CD4-positive, alpha-beta T cell (primary cell): ENCODE data around the gene OR8U1. TPM values are rescaled to one million over a fixed set of nuclear protein-coding genes. Genes with fewer than 3 reads are reported as not detected.

Source experiments
- ATAC-seq: fragments of 200-7000 bp; cut with Tn5 transposase; one replicate; pipeline ENCODE4 v1.10.0; 2022; ENCODE audit warnings: mild to moderate bottlenecking; ENCODE audit not compliant: poor library complexity
- CTCF ChIA-PET: fragments of 350-600 bp; sonication (Branson Sonifier 250); formaldehyde crosslinking; loops from one replicate; lab custom pipeline; 2021; ENCODE audit warnings: antibody characterized with exemption, inconsistent platforms; lab: Charles Lee
- POLR2A ChIA-PET: fragments of 350-600 bp; sonication (Branson Sonifier 250); formaldehyde crosslinking; loops from one replicate; lab custom pipeline; 2021; ENCODE audit warnings: antibody characterized with exemption, inconsistent platforms; lab: Charles Lee
- DNase-seq, 14 experiments: peaks; one replicate each; pipeline ENCODE4 v3.0.0-alpha.2; 2013 to 2020; ENCODE audit warnings: mixed read lengths in 2 of 14
- H3K27ac ChIP-seq, 2 donors: one replicate each; pipeline versions ENCODE4 v1.5.1 to v1.7.0; 2013; ENCODE audit warnings: low read length in 2 of 2, low read depth in 1 of 2, mild to moderate bottlenecking in 1 of 2
- H3K27me3 ChIP-seq, 2 experiments: 1 replicate in 1 of 2; 2 replicates in 1 of 2; pipeline versions ENCODE4 v1.6.1 to v1.7.0; 2013; ENCODE audit warnings: low read length in 2 of 2, control low read depth in 1 of 2, mild to moderate bottlenecking in 1 of 2, moderate library complexity in 1 of 2; ENCODE audit not compliant: insufficient read depth in 2 of 2, control insufficient read depth in 1 of 2
- H3K36me3 ChIP-seq: one replicate; pipeline ENCODE4 v1.6.1; 2013; ENCODE audit warnings: low read length, control low read depth; ENCODE audit not compliant: insufficient read depth
- H3K4me1 ChIP-seq: one replicate; pipeline ENCODE4 v1.6.1; 2013; ENCODE audit warnings: low read length, control low read depth; ENCODE audit not compliant: insufficient read depth
- H3K4me3 ChIP-seq: one replicate; pipeline ENCODE4 v1.5.1; 2013; ENCODE audit warnings: mild to moderate bottlenecking, low read length, moderate library complexity
- H3K9me3 ChIP-seq, 2 experiments: 1 replicate in 1 of 2; 2 replicates in 1 of 2; pipeline versions ENCODE4 v1.6.1 to v1.7.0; 2013; ENCODE audit warnings: low read length in 2 of 2, mild to moderate bottlenecking in 2 of 2, control low read depth in 1 of 2, moderate library complexity in 1 of 2; ENCODE audit not compliant: control insufficient read depth in 1 of 2, insufficient read depth in 1 of 2
- H3K27ac Mint-ChIP-seq: one replicate; pipeline ENCODE4 v1.8.0; 2020; ENCODE audit warnings: mixed read lengths
- H3K27me3 Mint-ChIP-seq: one replicate; pipeline ENCODE4 v1.8.0; 2021; ENCODE audit warnings: mixed read lengths
- H3K36me3 Mint-ChIP-seq: one replicate; pipeline ENCODE4 v1.8.0; 2021; ENCODE audit warnings: low read depth, mixed read lengths
- H3K4me1 Mint-ChIP-seq: one replicate; pipeline ENCODE4 v1.8.0; 2021; ENCODE audit warnings: low read depth, mixed read lengths
- H3K4me3 Mint-ChIP-seq: one replicate; pipeline ENCODE4 v1.8.0; 2020; ENCODE audit warnings: mild to moderate bottlenecking, mixed read lengths
- H3K9me3 Mint-ChIP-seq: one replicate; pipeline ENCODE4 v1.8.0; 2020; ENCODE audit warnings: mixed read lengths
- intact Hi-C, 2 experiments: fragments of 100-400 bp; cut with DNase I in 1 of 2; cut with micrococcal nuclease in 1 of 2; formaldehyde crosslinking; loops; one replicate each; pipeline versions ENCODE4 v1.15.1 to v1.9.0; 2023 to 2025; cut with DNase I, micrococcal nuclease
- total RNA-seq, 174 experiments: library from RNA in 2 of 174; stranded (reverse) in 2 of 174; gene quantifications; one replicate each; pipeline ENCODE4 v1.2.3 and lab custom pipeline; 2021 to 2026
- TF ChIP-seq, protein P1 (sequence below): fragments of 200-600 bp; IDR thresholded peaks from one replicate; pipeline ENCODE4 v1.8.0; 2022; ENCODE audit warnings: antibody characterized with exemption, mild to moderate bottlenecking

Gene OR8U1
- total RNA-seq, 2 experiments from 2014 or later = not detected

DNA sequence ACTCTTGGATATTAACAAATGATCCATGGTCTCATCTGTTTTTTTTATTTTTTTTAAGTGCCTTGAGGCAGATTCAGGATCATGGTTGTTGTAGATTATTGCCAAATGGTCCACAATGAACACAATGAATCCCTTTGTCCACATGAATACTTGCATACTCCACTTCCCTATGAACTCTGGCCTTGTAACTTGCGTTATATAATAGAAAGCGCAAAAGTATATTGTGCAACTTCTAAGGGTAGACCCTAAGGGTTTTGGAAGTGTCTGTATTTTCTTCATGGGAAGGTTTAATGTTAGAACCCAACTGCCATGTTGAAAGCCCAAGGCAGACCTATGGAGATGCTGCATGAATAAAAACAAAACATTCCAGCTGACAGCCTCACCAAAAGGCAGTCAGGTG, 29.0 kb downstream of the OR8U1 start:
- no peaks in the 10 kb centered on the region for H3K27me3 Mint-ChIP-seq
- H3K4me3 Mint-ChIP-seq = no peak overlapping the region

GRCh38 chr11:56410801-56411200, 35.4 kb downstream of the OR8U1 start:
- Mint-ChIP-seq H3K4me1 (no peaks in the 10 kb centered on the region), H3K27me3 (no peaks in the 10 kb centered on the region), H3K4me3 (no peak overlapping the region), H3K9me3 (peaks cover 13% of the 10 kb centered on the region), H3K36me3 (no peaks in the 10 kb centered on the region), H3K27ac (no peak overlapping the region)
- Histone ChIP-seq H3K36me3 (no peaks in the 10 kb centered on the region), H3K4me1 (no peaks in the 10 kb centered on the region), H3K27ac (no peak overlapping the region), H3K27me3 (no peaks in the 10 kb centered on the region), H3K4me3 (no peak overlapping the region), H3K9me3 (no peaks in the 10 kb centered on the region)
- ChIA-PET POLR2A (no interaction called here), CTCF (no interaction called here)
- TF ChIP-seq, protein P1, sequence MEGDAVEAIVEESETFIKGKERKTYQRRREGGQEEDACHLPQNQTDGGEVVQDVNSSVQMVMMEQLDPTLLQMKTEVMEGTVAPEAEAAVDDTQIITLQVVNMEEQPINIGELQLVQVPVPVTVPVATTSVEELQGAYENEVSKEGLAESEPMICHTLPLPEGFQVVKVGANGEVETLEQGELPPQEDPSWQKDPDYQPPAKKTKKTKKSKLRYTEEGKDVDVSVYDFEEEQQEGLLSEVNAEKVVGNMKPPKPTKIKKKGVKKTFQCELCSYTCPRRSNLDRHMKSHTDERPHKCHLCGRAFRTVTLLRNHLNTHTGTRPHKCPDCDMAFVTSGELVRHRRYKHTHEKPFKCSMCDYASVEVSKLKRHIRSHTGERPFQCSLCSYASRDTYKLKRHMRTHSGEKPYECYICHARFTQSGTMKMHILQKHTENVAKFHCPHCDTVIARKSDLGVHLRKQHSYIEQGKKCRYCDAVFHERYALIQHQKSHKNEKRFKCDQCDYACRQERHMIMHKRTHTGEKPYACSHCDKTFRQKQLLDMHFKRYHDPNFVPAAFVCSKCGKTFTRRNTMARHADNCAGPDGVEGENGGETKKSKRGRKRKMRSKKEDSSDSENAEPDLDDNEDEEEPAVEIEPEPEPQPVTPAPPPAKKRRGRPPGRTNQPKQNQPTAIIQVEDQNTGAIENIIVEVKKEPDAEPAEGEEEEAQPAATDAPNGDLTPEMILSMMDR = no peak
- intact Hi-C loops = no loop called here
- ATAC-seq (no peak), DNase-seq (no peak)

More for the DNA sequence above, 29.0 kb downstream of the OR8U1 start:
- no peak overlapping the region for H3K27ac ChIP-seq
- ChIA-PET CTCF (no interaction called here), POLR2A (no interaction called here)
- no peak overlapping the region for H3K4me3 ChIP-seq
- intact Hi-C loops = no loop called here
- no peaks in the 10 kb centered on the region for H3K27me3 ChIP-seq
- DNase-seq = no peak
- H3K4me1 ChIP-seq = no peaks in the 10 kb centered on the region
- H3K9me3 Mint-ChIP-seq = peaks cover 5% of the 10 kb centered on the region
- no peak overlapping the region for H3K27ac Mint-ChIP-seq
- peaks cover 0 to 17% of the 10 kb centered on the region in 2 experiments for H3K9me3 ChIP-seq
- H3K4me1 Mint-ChIP-seq = no peaks in the 10 kb centered on the region
- no peaks in the 10 kb centered on the region for H3K36me3 ChIP-seq
- TF ChIP-seq, protein P1 = no peak
- H3K36me3 Mint-ChIP-seq = no peaks in the 10 kb centered on the region
- no peak for ATAC-seq

DNA sequence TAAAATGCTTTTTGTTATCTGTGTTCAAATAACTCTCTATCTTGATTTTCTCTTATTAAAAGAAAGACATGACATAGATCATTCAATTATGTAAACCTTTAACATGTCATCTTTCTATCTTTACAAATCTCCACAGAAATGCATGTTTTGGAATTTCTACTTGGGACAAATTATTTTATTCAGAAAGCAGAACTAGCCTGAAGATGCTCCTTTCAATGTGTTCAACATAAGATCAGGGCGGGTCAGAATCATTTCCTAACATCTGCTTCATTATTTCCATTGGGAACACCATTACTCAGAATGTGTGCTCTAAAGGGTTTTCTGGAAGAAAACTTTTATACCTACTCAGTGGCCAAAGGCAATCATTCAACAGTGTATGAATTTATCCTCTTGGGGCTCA, 37.0 kb downstream of the OR8U1 start, which contains the start of gene OR5AL1:
Gene OR5AL1, plus strand, starts transcription at position 301 of the 400 bp plus-strand sequence.
- Histone ChIP-seq H3K9me3 (no peaks in the 10 kb centered on the region), H3K4me1 (no peaks in the 10 kb centered on the region), H3K27me3 (no peaks in the 10 kb centered on the region), H3K27ac (no peak within 1 kb of the TSS), H3K36me3 (no peaks in the 10 kb centered on the region), H3K4me3 (no peak within 1 kb of the TSS)
- intact Hi-C loops = no loop called here
- TF ChIP-seq, protein P1 = no peak
- DNase-seq (no peak), ATAC-seq (no peak)
- Mint-ChIP-seq H3K9me3 (peaks cover 11% of the 10 kb centered on the region), H3K27me3 (no peaks in the 10 kb centered on the region), H3K4me1 (no peaks in the 10 kb centered on the region), H3K4me3 (no peak within 1 kb of the TSS), H3K27ac (no peak within 1 kb of the TSS), H3K36me3 (no peaks in the 10 kb centered on the region)
- ChIA-PET CTCF (interaction anchor here (0.6 kb wide), 1 partner anchor 65 kb away, joined by 3 read pairs; no protein-coding TSS in a partner anchor), POLR2A (no interaction called here)

Other genes starting within 250 kb of the OR8U1 start
- gene OR8J3, start 235.4 kb upstream of the OR8U1 start, total RNA-seq = not detected
- not detected for gene OR8K5, start 215.3 kb upstream of the OR8U1 start, total RNA-seq
- gene OR5J2, start 199.0 kb upstream of the OR8U1 start, total RNA-seq = not detected
- not detected for gene OR5T2, start 141.4 kb upstream of the OR8U1 start, total RNA-seq
- gene OR5T3, start 123.4 kb upstream of the OR8U1 start, total RNA-seq = not detected
- not detected for gene OR5T1, start 101.5 kb upstream of the OR8U1 start, total RNA-seq
- not detected for gene OR8H1, start 83.4 kb upstream of the OR8U1 start, total RNA-seq
- not detected for gene OR8K3, start 60.5 kb upstream of the OR8U1 start, total RNA-seq
- not detected for gene OR8K1, start 29.6 kb upstream of the OR8U1 start, total RNA-seq
- not detected for gene OR8J1, start 21.3 kb upstream of the OR8U1 start, total RNA-seq
- not detected for gene OR5AL1, start 37.1 kb downstream of the OR8U1 start, total RNA-seq
- not detected for gene OR5M3, start 97.7 kb downstream of the OR8U1 start, total RNA-seq
- gene OR5M8, start 115.7 kb downstream of the OR8U1 start, total RNA-seq = not detected
- gene OR5M11, start 167.6 kb downstream of the OR8U1 start, total RNA-seq = not detected
- gene OR5M10, start 202.1 kb downstream of the OR8U1 start, total RNA-seq = not detected
- not detected for gene OR5M1, start 239.2 kb downstream of the OR8U1 start, total RNA-seq